ENCODE results near the gene IGSF22.

GRCh38 chr11:18731441-18731840 is 5.5 kb upstream of the IGSF22 start:
- TF ChIP-seq CTCF (IDR thresholded peaks at IDR 0.05) (no peak), POLR2A (IDR thresholded peaks at IDR 0.05) (no peak), POLR2AphosphoS5 (IDR thresholded peaks at IDR 0.05; ENCODE audit: insufficient read depth in 1 of 2, low read depth in 1 of 2) (no peak)
